A673 (cell line): Measurements from ENCODE around the gene PIK3CD. TPM values are rescaled to one million over a fixed set of nuclear protein-coding genes. Genes with fewer than 3 reads are reported as not detected.

Source experiments
- BruUV-seq: library from RNA; stranded (reverse); fragments of 400-500 nt; replicated peaks from 2 replicates; lab custom pipeline; 2021; lab: Mats Ljungman, UMichigan
- CTCF ChIA-PET: fragments of 300-600 bp; sonication (Branson Sonifier 250); formaldehyde crosslinking; loops from one replicate; lab custom pipeline; 2022; ENCODE audit warnings: antibody characterized with exemption; lab: Charles Lee
- POLR2A ChIA-PET: fragments of 300-600 bp; sonication (Branson Sonifier 250); formaldehyde crosslinking; loops from one replicate; lab custom pipeline; 2022; ENCODE audit warnings: antibody characterized with exemption; ENCODE audit not compliant: low non-redundant PET; lab: Charles Lee
- DNase-seq: peaks from one replicate; pipeline ENCODE4 v3.0.0-alpha.2; 2015; ENCODE audit warnings: low spot score
- H3K27ac ChIP-seq: fragments of 200-600 bp; sonication (generic); 2 replicates; pipeline ENCODE4 v1.5.1; 2016; ENCODE audit warnings: mixed run types, low read depth, mild to moderate bottlenecking, mixed read lengths, antibody characterized with exemption, low read length; ENCODE audit not compliant: poor library complexity, severe bottlenecking
- H3K27me3 ChIP-seq: fragments of 200-600 bp; sonication (generic); replicated peaks from 2 replicates; pipeline ENCODE4 v1.6.1; 2017; ENCODE audit warnings: mixed run types, low read depth, mild to moderate bottlenecking, mixed read lengths, antibody characterized with exemption, low read length; ENCODE audit not compliant: insufficient read depth, poor library complexity
- H3K36me3 ChIP-seq: fragments of 200-600 bp; sonication (generic); 2 replicates; pipeline ENCODE4 v1.6.1; 2016; ENCODE audit warnings: mixed run types, mild to moderate bottlenecking, mixed read lengths, antibody characterized with exemption, low read length; ENCODE audit not compliant: insufficient read depth, poor library complexity, severe bottlenecking
- H3K4me1 ChIP-seq: fragments of 200-600 bp; sonication (generic); 2 replicates; pipeline ENCODE4 v1.6.1; 2017; ENCODE audit warnings: mixed run types, mild to moderate bottlenecking, mixed read lengths, antibody characterized with exemption, low read length; ENCODE audit not compliant: insufficient read depth, poor library complexity, severe bottlenecking
- H3K4me3 ChIP-seq: fragments of 200-600 bp; sonication (generic); 2 replicates; pipeline ENCODE4 v1.5.1; 2016; ENCODE audit warnings: low read depth, mixed run types, mild to moderate bottlenecking, mixed read lengths, low read length; ENCODE audit not compliant: poor library complexity, severe bottlenecking
- H3K9me3 ChIP-seq: fragments of 200-600 bp; sonication (generic); 2 replicates; pipeline ENCODE4 v1.6.1; 2016; ENCODE audit warnings: mixed run types, low read depth, mild to moderate bottlenecking, mixed read lengths, antibody characterized with exemption, low read length; ENCODE audit not compliant: poor library complexity, severe bottlenecking
- CTCF ChIP-seq: fragments of 300-800, 200-600 bp; sonication (generic); conservative IDR thresholded peaks from 2 replicates; pipeline ENCODE4 v1.5.1; 2017; ENCODE audit warnings: low read depth, mild to moderate bottlenecking, antibody characterized with exemption, low read length, moderate library complexity, mixed read lengths
- EZH2 ChIP-seq: fragments of 200-600 bp; sonication (generic); IDR thresholded peaks from 2 replicates; pipeline ENCODE4 v1.6.1; 2017; ENCODE audit warnings: borderline replicate concordance, low read depth, mild to moderate bottlenecking, mixed read lengths, antibody characterized with exemption, low read length; ENCODE audit not compliant: poor library complexity, severe bottlenecking
- intact Hi-C: fragments of 100-400 bp; cut with micrococcal nuclease; formaldehyde crosslinking; loops from one replicate; pipeline ENCODE4 v1.10.0; 2022; ENCODE audit not compliant: unreplicated experiment
- total RNA-seq: library from RNA; stranded (reverse); gene quantifications from 2 replicates; pipeline ENCODE4 v1.2.3, GENCODE V29; 2021

PIK3CD gene
- total RNA-seq, 1 experiment from 2014 or later, result 2.1 TPM

- ChIA-PET POLR2A (no interaction called here), CTCF (no interaction called here)
- BruUV-seq, result no TSS peak
- H3K4me3 ChIP-seq, result no peak overlapping the region
- H3K27ac ChIP-seq, result no peak overlapping the region
- H3K27me3 ChIP-seq, result no peaks in the 10 kb centered on the region
- H3K4me1 ChIP-seq, result peaks cover 7% of the 10 kb centered on the region
- TF ChIP-seq CTCF, result no peak
- no peak for TF ChIP-seq EZH2
- DNase-seq, result no peak
- H3K36me3 ChIP-seq, result no peaks in the 10 kb centered on the region
- H3K9me3 ChIP-seq, result no peaks in the 10 kb centered on the region
- intact Hi-C loops, result no loop called here
Observed at GRCh38 chr1:9643351-9644256, 7.9 kb upstream of the PIK3CD start.

GRCh38 chr1:9646037-9646436 lies 5.5 kb upstream of the PIK3CD start:
- POLR2A ChIA-PET, result interaction anchor here (0.7 kb wide), 1 partner anchor 15 kb away, joined by 9 read pairs; no protein-coding TSS in a partner anchor
- Histone ChIP-seq H3K4me3 (no peak overlapping the region), H3K27me3 (peaks cover 8% of the 10 kb centered on the region), H3K9me3 (no peaks in the 10 kb centered on the region), H3K27ac (no peak overlapping the region), H3K4me1 (peaks cover 8% of the 10 kb centered on the region), H3K36me3 (no peaks in the 10 kb centered on the region)
- CTCF ChIA-PET, result no interaction called here
- DNase-seq, result no peak
- intact Hi-C loops, result no loop called here
- TF ChIP-seq CTCF (no peak), EZH2 (no peak)
- no TSS peak for BruUV-seq

- no peak overlapping the region for H3K4me3 ChIP-seq
- no peaks in the 10 kb centered on the region for H3K9me3 ChIP-seq
- no peaks in the 10 kb centered on the region for H3K36me3 ChIP-seq
- CTCF ChIA-PET, result no interaction called here
- BruUV-seq, result no TSS peak
- H3K4me1 ChIP-seq, result peaks cover 20% of the 10 kb centered on the region
- H3K27ac ChIP-seq, result no peak overlapping the region
- TF ChIP-seq EZH2 (no peak), CTCF (no peak)
- H3K27me3 ChIP-seq, result peaks cover 29% of the 10 kb centered on the region
- intact Hi-C loops, result no loop called here
- no peak for DNase-seq
- POLR2A ChIA-PET, result no interaction called here
Observed at GRCh38 chr1:9648171-9648570, 3.4 kb upstream of the PIK3CD start.
